Measurements from ENCODE around the gene EGLN3.

GRCh38 chr14:33900706-33901105 is 50.2 kb downstream of the EGLN3 start:
- TF ChIP-seq SALL2 (CRISPR knock-in tag; IDR thresholded peaks at IDR 0.05): no peak
- no peak for TF ChIP-seq CTCF (CRISPR knock-in tag; IDR thresholded peaks at IDR 0.05)
- no peak for TF ChIP-seq JUN (CRISPR knock-in tag; IDR thresholded peaks at IDR 0.05)
- no peak for TF ChIP-seq STAT6 (CRISPR knock-in tag; IDR thresholded peaks at IDR 0.05; ENCODE audit: borderline replicate concordance)
- no peak for TF ChIP-seq ZFP91 (CRISPR knock-in tag; IDR thresholded peaks at IDR 0.05; ENCODE audit: borderline replicate concordance)
- TF ChIP-seq EP300 (IDR thresholded peaks at IDR 0.05; ENCODE audit: low read depth in 2 of 2, low read length in 2 of 2): no peak
- no peak for TF ChIP-seq EP300 (CRISPR knock-in tag; IDR thresholded peaks at IDR 0.05; ENCODE audit: borderline replicate concordance)
- TF ChIP-seq HBP1 (CRISPR knock-in tag; IDR thresholded peaks at IDR 0.05; ENCODE audit: low read depth): no peak
- TF ChIP-seq MAX (IDR thresholded peaks at IDR 0.05): no peak
- TF ChIP-seq SALL1 (CRISPR knock-in tag; IDR thresholded peaks at IDR 0.05): no peak
